T-helper 2 cell treated with Interferon-gamma antibody and Interleukin-4, amounts not matched to agents 100 ng/mL and 5 ng/mL, for 36 hours (primary cell): ENCODE measurements around the gene MMEL1. TPM values are rescaled to one million over a fixed set of nuclear protein-coding genes. Genes with fewer than 3 reads are reported as not detected.

Source experiments
- intact Hi-C: fragments of 100-400 bp; cut with micrococcal nuclease; formaldehyde crosslinking; loops from one replicate; pipeline ENCODE4 v1.15.1; 2023
- total RNA-seq: library from RNA; stranded (reverse); gene quantifications from 2 replicates; pipeline ENCODE4 v1.2.3, GENCODE V29; 2022

The MMEL1 gene
- total RNA-seq, 1 donor from 2014 or later = 0.95 TPM

DNA sequence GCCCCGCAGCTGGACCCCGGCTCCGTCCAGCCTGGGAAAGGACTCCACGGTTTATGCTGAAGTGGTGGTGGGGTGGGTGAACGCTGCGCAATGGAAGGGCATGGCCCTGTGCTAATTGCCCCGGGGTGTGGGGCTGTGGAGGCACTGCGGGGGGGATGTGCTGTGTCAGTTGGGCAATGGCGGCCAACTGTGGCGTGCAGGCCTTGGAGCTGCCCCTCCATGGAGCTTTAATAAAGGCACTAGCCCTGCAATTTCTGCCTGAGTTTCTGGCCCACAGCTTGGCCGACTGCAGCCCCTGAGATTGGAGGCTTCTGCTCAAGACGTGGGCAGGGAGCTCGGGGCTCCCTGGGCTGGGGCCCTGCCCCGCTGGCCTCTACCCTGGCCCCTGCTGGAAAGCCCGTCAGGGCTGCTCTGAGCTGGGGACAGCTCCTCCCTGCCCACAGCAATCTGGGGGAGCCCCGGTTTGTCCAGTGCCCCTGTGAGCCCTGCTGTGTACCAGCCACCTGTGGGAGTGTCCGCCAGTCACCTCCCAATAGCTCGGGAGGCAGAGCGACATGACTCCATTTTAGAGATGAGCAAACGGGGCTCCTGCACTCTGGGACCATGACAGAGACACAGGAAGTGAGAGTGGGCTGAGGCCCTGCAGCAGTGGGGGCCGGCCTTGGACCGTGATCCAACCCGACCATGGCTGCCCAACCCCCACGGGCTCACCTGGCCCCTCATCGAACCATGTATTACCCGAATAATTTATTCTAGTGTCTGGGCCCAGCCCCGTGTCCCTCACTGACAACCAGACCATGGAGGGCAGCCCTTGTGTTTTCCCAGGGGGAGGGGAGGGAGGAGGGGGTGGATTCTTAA lies 85.4 kb downstream of the MMEL1 start:
- intact Hi-C loops = loop anchor here (1.0 to 2.0 kb wide), 5 partner anchors 9 to 353 kb away; partner anchors contain the start of genes FAAP20, PANK4, PRXL2B and TNFRSF14

DNA sequence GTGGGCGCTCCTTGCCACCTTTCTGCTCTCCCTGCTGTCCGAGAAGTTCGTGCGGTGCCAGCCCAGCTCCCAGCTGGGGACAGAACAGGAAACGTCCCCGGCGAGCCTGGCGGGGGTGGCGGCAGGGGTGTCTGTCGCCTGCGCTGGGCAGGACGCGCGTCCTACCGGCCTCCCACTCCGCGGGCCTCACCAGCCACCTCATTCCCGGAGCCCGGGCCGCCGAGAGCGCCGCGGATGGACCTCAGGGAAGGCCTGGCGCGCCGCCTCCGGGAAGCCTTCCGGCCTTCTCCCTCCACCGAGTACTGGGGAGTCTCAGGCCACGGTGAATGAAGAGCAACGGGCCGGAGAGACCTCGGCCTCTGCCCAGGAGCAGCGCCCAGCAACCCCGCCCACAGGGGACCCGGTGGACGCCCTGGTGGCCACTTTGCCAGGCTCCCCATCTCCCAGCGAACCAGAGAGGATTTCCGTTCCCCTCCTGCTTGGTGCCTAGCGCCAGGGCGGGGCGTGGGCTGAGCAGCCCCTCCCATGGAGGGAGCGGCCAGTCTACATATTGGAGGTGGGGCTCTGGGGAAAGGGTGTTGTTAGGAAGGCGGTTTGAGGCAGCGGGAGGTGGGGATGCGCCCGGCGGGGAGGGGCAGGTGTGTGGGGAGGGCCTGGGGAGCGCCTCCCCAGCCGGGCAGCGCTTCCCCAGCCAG lies 86.2 kb downstream of the MMEL1 start:
- intact Hi-C loops = loop anchor here (1.0 to 2.0 kb wide), 3 partner anchors 20 to 352 kb away; partner anchors contain the start of genes FAAP20 and PANK4

DNA sequence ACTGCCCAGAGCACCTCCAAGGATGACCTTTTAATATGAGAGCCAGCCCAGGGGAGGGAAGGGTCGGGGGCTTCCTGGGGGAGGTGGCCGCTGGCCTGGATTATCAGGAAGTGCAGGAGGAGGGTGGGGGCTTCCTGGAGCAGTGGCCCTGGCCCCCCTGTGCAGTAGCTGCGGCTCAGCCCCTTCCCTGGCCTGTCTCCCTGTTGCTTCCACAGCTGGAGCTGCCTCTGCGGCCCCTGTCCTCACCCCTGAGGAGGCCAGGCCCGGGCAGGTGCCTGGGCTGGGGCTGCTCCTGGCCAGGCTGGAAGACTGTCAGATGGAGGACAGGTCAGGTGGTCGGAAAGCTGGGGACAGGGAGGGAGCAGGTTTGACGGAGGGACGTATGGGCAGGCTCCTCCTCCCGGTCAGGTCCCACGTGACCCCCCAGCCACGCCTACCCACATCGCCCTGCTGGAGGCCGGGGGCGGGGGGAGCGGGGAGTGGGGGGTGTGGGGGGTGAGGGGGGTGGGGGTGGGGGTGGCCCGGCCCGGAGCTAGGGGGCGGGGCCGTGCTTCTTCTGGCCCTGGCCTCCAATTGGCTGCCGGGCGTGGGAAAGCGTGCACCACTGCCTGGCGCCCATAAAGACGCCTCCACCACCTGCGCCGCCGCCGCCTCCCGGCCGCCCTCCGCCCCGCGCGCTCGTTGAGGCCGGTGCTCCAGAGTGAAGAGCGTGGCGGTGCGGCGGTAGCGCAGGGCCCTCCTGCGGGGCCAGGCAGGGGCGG lies 86.9 kb downstream of the MMEL1 start:
- intact Hi-C loops = loop anchor here (2.0 kb wide), 2 partner anchors 341 to 351 kb away; partner anchors contain the start of gene FAAP20

DNA sequence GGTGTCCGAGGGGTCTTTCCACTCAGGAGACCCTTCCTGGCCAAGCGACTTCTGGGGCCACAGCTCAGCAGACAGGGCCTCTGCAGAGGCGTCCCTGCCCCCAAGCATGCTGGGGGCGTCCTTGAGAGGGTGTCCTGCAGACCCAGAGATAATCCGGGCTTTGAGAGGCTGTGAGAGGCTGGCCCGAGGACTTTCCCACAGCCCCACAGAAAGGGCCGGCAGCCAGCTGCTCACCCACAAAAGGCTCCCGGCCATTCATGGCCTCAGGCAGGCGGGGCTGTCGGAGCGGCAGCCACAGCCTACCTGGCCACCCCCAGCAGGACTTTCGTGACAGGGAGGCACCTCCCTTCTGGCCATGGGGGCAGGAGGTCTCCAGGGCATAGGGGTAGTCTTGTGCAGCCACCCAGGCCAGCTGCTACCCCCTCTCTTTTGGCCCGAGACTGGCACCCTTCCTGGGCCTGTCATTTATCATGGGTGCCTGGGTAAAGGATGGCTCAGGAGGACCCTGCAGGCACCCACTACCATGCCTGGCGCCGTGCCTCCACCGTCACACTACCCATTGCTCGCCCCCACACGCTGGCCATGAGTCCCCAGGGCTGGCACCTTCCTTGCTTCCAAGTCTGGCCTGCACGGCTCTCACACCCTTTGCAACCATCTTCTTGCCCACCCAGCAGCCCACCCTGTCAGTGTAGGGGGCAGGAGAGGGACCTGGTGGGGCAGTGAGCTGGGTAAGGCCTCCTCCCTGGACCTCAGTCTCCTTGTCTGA lies 87.8 kb downstream of the MMEL1 start:
- intact Hi-C loops = no loop called here

DNA sequence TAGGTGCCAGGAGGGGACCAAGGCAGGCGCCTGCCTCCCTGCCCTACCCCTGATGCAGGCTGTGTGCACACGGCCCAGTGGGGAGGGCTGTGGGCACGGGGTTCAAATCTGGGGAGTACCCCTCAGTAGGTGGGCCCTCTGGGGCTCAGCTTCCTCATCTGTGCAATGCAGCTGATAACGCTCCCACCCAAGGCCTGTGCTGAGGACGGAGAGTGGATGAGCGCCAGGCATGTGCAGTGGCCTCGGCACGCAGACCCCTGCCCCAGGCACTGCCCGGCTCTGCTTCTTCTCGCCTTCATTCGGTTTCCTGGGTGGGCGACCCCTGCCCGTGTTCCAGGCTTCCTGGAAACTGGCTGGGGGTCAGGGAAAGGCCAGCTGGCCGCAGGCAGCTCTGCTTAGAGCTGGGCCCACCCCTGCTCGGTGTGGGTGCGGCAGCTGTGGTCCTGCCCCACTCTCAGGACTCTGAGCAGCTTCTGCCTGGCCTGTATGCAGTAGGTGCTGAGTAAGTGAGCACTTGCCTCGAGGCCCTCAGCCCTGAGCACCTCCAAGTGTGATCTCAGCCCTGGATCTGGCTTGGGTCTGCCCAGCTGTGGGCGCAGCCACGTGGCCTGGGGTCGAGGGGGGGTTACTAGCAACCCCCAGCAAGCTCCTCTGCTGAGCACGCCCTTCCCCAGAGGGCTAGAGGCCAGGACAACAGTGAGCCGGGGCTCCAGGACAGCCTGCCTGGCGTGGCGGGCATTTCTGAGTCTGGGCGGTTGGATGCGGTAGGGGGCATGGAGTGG lies 88.5 kb downstream of the MMEL1 start:
- intact Hi-C loops = no loop called here

DNA sequence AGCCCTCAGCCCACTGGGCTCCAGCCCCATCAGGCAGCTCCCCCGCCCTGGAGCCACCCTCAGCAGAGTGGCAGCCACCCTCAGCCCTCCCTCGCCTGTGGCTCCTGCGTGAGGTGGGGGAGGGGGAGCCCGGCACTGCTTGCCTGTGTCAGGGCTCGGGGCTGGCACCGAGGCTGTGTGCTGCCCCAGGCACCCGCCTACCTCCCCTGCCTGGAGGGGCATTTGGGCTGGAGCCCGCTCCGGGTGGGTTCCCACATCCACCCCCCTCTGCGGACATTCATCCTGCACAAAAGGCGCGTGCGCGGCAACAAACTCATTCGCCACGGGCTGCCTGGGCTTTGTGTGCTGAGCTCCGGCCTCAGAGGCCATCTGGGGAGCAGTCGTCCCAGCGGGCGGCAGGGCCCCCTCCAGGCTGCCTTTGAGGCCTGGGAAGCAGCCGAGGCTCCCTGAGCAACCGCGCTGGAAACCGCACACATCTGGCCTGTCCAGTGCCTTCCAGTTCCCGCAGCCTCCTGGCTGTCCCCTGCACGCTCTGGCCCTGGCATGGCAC lies 89.2 kb downstream of the MMEL1 start:
- intact Hi-C loops = no loop called here

DNA sequence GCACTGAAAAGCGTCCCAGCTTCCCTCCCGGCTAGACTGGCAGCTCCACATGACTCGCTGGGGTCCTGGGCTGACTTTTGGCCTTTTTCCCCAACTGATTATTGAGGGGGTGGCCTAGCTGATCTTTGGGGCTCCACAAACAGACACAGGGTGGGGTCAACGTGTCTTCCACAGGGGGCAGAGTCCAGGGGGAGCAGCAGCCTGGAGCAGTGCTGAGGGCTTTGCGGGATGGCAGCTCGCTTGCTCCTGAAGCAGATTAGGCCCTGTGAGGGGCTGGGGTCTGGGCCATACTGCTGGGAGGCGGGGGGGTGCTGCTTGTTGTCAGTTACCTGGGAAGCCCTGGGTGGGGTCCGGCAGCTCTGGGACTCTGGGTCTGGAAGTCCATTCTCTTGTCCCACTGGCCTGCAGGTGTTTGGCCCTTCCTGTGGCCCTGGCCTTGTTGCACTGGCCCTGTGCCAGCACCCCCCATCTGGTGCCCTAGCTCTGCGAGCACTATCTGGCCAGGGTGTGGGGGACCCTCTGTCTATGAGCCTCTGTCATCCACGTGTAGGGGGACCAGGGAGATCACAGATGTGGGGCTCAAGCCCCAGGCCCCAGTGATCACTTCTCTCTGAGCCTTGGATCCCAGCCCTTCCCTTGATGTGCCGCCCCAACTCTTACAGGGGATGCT lies 90.4 kb downstream of the MMEL1 start:
- intact Hi-C loops = no loop called here

DNA sequence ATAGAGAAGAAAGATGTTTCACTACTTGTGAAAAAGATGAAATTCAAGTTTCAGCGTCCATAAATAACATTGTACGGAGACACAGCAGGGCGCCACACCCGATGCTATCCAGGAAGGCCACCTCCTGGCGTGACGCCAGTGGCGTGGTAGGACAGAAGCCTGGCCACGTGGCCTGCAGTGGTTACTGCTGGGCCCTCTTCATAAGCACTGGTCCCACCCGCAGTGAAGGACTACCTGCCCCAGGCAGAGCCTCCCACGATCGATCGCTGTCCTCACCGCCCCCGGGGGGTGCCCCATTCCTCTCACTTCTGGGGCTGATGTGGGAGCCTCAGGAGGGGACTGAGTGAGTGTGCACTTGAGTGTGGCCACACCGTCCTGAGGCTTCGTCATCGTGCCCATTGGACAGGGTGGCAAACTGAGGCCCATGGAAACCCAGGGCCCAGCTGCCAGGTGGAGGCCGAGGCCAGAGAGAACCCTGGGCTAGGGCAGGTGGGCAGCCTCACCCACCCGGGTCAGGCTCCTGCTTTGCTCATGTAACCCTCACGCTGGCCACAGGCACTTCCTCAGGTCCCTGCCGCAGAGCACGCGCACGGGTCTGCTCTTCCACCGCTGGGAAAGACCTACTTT lies 91.1 kb downstream of the MMEL1 start:
- intact Hi-C loops = no loop called here

DNA sequence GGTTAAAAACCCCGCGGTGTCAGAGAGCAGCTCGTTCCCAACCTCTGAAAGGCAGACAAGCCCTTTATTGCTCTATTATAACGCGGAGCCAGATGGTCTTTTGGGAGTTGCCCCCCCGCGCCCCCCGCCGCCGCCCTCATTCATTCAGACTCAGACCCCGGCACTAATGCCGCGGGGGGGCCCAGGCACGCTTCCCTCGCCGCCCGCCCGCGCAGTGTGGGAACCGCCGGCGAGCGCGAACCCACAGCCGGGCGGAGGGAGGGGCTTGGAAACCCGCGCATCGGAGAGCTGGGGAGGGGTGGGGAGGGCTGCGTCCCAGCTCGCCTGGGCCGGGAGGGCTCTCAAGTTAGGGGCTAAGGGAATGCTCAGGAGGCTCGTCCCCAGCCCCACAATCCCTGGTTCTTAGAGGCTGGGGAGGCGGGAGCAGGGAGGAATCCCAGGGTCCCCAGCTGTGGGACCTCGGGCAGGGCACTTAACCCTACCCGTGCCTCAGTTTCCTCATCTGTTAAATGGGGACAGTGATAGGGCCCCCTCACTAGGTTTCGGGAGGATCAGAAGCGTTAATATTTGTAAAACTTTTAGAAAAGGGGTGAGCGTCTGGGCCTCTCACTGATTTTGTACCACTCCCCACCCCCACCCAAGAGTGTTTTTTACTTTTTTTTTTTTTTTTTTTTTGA lies 91.9 kb downstream of the MMEL1 start:
- intact Hi-C loops = no loop called here

Other genes starting within 250 kb of the MMEL1 start
- 7.6 and 9.1 TPM in 2 replicates for gene MORN1, start 241.5 kb downstream of the MMEL1 start, total RNA-seq
- 141 and 146 TPM in 2 replicates for gene RER1, start 241.2 kb downstream of the MMEL1 start, total RNA-seq
- 12.6 and 13.0 TPM in 2 replicates for gene PEX10, start 220.5 kb downstream of the MMEL1 start, total RNA-seq
- gene PLCH2, start 156.7 kb downstream of the MMEL1 start, total RNA-seq = 7.3 and 8.0 TPM in 2 replicates
- 61.2 and 68.1 TPM in 2 replicates for gene PANK4, start 106.4 kb downstream of the MMEL1 start, total RNA-seq
- gene HES5, start 102.8 kb downstream of the MMEL1 start, total RNA-seq = not detected in 2 replicates
- 157 and 158 TPM in 2 replicates for gene TNFRSF14, start 76.6 kb downstream of the MMEL1 start, total RNA-seq
- gene PRXL2B, start 46.2 kb downstream of the MMEL1 start, total RNA-seq = 22.5 and 23.5 TPM in 2 replicates
- 1.3 and 1.7 TPM in 2 replicates for gene TTC34, start 168.7 kb upstream of the MMEL1 start, total RNA-seq